K562 treated with DMSO at 1 percent for 12 hours (cell line): ENCODE measurements around the gene TMEM213. TPM values are rescaled to one million over a fixed set of nuclear protein-coding genes. Genes with fewer than 3 reads are reported as not detected.

ENCODE experiments used
- total RNA-seq: library from RNA; unstranded; fragments of 300-600 nt; gene quantifications from 2 replicates; pipeline ENCODE4 v1.2.3, GENCODE V29; 2022; ENCODE audit not compliant: insufficient read depth

The TMEM213 gene
- not detected in 2 replicates for total RNA-seq

GRCh38 chr7:138797715-138798320 lies at the start of gene TMEM213, which contains the start of gene ATP6V0A4:
Gene TMEM213 (plus strand): TSS chr7:138797994. CDS start chr7:138798105, 111 bp downstream.
Gene ATP6V0A4 (minus strand): TSS chr7:138798196. CDS start chr7:138771247, 26,949 bp downstream.

Other genes with a start within 250 kb of the TMEM213 start
- not detected in 2 replicates for gene SVOPL, start 96.6 kb upstream of the TMEM213 start, total RNA-seq
- not detected in 2 replicates for gene ATP6V0A4, start 202 bp downstream of the TMEM213 start, total RNA-seq
- 0.56 TPM in 1 of 2 replicates, not detected in the other for gene KIAA1549, start 183.4 kb downstream of the TMEM213 start, total RNA-seq
- not detected in 2 replicates for gene ZC3HAV1L, start 238.0 kb downstream of the TMEM213 start, total RNA-seq